LoVo (cell line): Measurements from ENCODE around the gene RAD18.

Source experiments
- DNase-seq: peaks from one replicate; pipeline ENCODE4 v3.0.0-alpha.2; 2016; ENCODE audit warnings: low spot score

The RAD18 gene

DNA sequence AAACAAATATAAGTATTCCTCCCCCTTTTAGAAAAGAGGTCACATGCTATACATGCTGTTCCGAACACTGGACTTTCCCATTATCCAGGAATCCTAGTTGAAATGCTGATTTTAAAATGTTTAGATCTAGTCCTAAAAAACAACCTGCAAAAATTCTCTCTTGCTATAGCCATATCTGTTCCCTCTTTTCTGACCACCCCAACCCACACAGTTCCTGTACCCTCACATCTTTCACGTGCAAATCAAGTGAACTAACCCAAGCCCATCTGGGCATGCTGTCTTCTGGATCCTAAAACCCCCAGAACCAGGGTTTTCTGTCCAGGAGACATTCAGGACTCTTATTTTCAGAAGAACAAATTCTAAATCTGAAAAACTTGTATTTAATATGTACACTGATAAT lies 67.4 kb downstream of the RAD18 start:
- no peak for DNase-seq

DNA sequence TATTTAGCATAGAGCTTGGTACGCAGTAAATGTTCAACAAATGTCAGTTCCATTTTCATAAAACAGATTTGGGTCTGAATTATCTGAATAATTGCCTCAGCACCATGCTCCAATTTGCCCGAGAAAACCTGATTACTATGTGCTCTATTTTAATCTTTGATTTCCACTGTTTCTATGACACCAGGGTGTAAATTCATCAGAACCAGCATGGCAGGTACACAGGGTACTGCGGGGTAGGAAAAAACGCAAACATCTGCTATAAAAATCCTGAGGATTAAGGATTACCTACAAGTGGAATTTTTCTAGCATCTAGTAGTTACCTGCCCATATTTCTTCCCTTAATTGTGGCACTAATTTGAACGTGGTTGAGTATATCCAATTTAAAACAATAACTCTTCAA lies 70.3 kb downstream of the RAD18 start:
- no peak for DNase-seq

DNA sequence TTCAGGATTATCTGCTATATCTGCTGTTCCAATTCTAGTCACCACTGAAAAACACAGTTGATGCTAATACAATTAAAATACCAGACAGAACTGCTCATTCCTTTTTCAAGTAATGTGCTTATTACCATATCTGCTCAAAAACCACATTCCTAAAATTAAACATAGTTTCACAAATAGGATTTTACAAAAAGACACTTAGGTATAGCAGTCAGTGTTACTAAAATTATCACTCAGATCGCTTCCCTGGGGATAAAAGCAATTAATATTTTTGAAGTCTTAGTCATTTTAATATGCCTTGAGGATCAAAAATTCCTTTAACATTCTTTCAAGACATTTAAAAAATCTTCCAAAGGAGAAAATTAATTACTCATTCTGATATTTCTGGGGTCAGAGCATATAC lies 71.5 kb downstream of the RAD18 start:
- DNase-seq, result no peak

DNA sequence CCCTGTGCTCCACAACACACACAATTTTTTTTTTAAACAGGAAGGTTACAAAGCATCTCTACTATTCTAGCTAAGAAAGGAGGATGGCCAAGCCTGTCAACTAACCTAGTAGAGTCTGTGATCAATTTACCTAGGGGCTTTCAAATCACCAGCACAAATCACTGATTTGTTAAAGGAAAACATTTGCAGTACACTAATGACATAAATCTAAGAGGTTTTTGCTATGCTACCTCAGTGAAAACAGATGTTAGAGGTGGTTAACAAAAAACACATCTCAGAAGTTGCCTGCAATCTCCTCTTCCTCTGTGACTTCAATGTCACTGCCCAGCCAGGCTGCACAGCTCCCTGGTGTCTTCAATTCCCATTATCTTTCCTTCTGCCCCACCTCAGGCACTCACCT lies 72.0 kb downstream of the RAD18 start:
- DNase-seq, result no peak

DNA sequence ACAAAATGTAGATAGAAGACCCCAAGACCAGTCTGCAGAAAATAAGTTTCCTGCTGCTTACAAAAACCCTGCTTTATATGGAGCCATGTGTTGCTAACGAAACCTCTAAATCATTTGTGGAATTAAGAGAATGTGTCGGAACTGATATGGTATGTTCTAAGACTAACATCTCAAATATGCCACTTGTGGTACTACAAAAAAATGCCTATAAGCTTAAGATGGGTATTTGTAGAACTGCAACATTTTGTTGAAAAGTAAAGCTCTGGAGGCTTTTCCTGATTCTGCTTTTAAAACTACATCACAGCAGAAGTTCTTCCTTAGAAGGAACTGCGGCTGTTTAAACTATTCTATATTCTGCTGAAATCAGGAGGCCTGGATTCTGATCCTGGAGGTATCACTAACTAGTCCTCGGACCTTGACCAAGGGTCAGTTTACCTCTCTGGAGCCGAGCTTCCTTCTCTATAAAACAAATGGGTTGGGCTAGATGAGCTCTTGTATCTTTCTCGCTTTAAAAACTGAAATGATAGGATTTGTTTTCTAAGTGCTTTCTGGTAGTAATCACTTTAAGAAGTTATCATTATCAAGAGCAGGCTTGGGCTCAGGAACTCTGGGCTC lies 74.9 kb downstream of the RAD18 start:
- DNase-seq, result no peak

DNA sequence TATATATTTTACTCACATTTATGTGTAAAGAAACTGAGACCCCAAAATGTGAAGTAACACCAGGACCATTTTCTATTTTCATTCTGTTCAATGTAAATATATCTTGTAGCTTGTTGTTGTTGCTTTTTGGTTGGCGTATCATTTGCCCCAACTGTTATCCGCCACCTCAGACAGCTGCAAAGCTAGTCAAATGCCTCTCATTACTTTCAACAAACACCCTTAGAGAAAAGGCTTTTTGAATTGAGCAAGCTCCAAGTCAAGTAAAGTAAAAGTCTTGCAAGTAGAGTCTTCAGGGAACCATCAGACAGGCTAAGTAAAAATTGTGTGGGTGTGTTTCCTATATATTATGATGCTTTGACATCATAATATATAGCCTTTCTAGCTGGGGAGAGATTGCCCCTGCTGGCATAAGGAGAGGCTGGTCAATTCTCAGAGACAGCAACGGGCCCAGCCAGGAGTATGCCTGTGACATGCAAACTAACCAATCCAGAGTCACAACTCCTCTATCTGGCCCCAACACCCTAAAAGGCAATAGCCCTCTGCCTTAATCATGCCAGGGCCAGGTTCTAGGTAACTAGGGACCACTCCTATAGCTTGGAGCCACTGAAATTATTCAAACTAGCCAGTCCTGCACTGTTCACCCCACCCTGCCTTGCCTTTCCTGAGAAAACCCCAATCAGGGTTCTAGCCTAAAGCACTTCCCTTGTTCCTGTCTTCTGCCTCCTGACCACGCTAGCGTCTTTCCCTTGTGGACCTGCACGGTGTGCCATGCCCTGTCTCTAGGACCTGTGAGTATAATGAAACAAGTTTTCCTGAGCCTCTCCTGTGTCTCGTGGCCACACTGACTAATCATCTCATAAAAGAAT lies 75.6 kb downstream of the RAD18 start:
- DNase-seq, result no peak

DNA sequence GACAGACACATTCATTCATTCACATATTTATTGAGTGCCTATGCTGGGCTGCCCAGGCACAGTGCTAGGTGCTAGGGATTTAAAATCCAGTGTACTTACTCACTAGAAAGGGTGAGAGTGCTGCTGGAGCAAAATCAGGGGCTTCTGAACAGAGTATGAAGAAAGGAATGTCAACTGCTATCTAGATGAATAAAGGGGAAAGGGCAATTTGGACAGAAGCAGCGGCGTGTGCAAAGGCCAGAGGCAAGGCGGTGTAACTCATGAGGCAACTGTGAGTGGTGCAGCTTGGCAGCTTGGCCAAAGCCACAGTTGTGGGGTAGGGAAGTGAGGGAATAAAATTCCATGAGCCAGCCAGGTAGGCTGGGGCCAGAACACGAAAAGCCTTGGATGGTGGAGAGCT lies 76.7 kb downstream of the RAD18 start:
- no peak for DNase-seq

DNA sequence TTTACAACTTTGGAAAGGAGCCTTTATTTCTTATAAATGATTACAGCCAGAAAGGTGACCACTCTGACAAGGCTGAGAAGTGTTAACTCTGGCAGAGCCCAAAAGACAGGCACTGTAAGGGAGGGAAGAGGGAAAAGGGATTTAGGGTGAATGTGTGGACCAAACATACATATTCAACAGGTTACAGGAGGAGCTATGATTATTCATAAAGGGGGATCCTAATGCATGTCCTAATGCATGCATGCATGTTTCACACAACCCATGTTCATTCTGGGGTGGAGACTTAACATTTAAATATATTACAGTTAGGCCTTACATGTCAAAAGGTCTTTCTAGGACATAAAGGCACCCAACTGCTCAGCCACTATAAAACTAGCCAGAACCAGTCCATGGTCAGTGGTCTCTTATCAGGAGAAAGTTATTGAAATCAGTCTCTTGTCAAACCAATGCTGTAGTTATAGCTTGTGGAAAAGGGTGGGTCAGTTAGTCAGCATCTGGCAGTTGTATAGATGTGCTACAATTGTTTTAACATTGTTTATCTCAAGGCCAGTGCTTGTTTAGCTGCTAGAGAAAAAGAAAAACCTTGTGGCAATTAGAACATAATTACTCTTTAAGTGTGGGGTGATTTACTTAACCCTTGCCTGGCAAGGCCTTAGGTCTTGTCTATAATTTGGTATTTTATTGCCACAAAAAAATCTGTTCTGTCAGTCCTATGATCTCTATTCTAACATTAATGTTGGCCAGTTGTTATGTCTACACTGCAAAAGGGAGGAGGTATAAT lies 77.5 kb downstream of the RAD18 start:
- no peak for DNase-seq

DNA sequence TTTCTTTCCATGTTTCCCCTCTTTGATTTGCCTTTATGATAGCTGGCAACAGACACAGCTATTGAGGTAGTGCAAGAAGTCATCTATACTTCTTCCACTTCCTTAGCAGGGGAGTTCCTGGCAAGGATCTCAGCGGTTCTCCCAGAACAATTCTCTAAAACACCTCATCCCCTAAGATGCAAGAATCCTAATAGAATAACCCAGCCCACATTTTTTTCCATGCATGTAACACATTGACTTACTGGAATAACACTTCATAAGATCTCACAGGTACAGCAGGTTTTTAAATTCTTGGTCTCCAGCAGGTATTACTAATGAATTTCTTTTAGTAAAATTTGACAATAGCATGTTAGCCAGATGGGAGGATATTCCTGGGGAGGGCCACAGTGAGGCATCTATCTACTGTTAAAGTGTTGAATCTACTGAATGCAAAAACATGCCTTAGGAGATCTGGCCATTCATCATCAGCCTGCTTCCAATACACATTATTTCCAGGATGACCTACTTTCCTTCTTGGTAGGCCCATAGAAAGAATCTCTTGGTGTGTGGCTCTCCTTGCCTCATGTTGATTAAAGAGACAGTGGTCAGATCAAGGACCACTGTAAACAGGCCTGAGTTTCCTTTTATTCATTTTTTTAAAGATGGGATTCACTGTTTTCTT lies 78.5 kb downstream of the RAD18 start:
- DNase-seq, result no peak

DNA sequence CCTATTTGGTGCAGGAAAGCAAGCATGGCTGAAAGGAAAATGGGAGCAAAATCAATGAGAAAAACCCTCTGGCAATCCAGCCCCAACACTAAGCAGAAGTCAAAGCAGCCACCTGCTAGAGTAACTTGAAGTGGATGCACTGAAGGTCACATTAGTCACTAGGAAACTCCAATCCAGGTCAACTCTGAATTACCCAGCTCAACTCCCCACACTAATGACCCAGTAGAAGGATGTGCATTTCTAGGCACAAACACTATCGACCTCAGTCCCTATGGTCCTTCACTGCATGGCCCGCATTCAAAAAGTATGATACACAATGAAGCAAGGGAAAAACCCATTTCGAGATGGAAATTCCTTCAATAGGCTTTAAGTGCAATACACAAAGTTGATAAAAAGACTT lies 80.6 kb downstream of the RAD18 start:
- no peak for DNase-seq

DNA sequence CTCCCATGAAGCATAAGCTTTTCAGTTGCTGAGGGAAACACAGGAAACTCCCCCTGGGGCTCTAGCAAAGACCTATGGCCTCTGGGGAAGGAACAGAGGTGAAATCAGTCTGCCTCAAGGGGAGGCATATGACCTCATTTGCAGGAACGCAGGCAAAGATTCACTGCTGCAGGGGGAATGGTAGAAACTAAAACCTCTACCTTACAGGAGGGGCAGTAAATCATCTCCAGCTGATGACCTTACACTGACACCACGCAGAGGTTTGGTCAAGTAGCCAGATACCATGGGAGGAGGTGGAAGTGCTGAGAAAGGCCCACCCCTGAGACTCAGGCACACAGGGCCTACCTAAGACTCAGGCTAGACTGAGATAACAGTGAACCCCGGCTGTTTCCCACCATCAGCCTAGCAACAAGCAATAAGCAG lies 81.1 kb downstream of the RAD18 start:
- no peak for DNase-seq

DNA sequence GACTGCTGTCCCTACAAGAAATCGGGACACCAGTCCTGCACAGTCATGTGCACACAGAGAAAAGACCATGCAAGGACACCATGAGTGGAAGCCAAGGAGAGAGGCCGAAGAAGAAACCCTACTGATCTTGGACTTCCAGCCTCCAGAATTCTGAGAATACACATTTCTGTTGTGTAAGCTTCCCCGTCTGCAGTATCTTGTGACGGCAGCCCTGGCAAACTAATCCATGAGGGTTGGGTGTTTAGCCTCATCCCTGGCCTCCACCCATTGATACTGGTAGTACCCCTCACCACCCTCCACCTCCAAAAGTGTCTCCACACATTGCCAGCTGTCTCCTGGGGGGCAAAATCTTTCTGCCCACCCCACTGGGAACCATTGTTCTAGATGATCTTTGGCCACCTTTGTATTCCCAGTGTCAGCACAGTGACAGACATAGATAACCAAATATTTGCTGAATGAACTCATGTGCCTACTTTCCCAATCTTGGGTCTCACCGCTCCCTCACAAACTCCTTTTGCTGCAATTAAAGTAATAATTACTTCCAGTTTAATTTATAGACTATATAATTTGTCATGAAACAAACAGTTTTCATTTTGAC lies 83.8 kb downstream of the RAD18 start:
- no peak for DNase-seq

DNA sequence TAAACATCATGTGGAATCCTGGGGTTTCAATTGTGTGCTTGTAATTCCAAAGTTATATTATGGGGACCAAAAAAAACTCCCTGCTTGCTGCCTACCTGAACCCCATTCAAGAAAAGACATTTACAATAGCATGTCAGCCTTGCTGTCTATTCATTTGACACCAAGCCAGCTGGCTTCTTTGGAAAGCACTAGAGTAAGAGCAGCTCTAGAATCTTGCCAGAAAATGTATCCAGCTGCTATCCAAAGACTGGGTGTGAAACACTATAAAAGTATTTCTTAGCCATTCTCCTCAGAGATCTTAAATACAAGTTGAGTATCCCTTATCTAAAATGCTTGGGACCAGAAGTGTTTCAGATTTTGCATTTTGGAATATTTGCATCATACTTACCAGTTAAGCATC lies 87.4 kb downstream of the RAD18 start:
- no peak for DNase-seq

DNA sequence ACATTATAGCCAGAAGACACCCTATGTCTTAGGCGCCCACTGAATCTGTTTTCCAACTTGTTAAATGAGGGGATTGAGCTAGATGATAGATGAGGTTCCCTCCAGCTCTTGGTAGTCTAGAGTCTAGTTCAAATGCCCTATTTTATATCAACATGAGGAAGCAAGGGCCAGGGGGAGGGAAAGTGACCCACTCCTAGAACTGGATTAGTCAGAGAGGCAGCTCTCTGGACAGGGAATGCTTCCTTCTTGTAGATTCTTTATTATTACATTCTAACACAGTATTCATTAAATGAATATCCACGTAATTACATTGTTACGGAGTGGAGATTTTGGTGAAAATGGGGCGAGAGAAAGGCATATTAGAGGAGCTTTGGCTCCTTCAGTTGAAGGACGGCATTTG lies 89.5 kb downstream of the RAD18 start:
- DNase-seq, result no peak

DNA sequence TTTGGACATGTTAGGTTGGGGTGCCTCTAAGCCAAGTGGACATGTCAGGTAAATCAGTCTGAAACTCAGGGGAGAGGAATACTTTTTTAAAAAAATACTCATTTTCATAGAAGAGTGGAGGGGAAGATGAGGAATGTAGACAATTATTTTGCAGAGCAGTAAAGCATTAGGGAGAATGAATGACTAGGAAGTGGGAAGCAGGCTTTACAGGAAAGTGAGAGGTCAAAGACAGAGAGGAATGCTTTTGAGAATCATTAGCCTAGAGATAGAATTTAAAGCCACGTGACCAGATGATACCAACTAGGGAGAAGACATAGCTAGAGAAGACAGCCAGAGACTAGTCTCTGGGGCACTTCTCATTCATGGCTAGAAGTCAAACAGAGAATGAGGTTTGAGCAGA lies 91.0 kb downstream of the RAD18 start:
- no peak for DNase-seq

DNA sequence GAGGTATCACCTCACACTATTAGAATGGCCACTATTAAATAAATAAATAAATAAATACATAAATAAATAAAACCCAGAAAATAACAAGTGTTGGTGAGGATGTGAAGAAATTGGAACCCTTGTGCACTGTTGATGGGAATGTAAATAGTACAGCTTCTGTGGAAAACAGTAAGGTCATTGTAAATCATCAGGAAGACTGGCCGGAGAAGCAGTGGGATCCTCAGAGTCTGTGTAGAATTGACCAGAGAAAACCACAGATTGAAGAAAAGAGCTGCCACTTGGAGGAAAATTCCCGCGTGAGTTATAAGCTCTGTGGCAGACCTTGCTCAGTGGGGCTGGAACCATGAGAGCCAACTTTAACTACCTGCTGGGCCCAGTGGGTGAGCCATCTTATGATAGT lies 92.0 kb downstream of the RAD18 start:
- no peak for DNase-seq

DNA sequence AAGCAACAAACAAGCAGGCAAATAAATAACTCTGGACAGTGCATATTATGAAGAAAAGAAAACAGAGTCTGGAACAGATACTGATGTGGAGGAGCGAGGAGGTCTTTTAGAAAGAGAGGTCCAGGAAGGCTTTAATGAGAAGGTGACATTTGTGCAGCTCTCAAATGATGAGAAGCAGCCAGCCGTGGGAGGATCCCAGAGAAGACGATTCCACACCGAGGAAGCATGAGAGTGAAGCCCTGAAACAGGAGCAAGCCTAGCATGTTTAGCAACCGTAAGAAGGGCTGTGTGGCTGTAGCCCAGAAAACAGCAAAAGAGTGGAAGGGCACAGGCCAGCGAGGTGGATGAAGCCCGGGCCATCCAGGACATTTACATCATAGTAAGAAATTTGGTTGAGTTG lies 93.1 kb downstream of the RAD18 start:
- no peak for DNase-seq

DNA sequence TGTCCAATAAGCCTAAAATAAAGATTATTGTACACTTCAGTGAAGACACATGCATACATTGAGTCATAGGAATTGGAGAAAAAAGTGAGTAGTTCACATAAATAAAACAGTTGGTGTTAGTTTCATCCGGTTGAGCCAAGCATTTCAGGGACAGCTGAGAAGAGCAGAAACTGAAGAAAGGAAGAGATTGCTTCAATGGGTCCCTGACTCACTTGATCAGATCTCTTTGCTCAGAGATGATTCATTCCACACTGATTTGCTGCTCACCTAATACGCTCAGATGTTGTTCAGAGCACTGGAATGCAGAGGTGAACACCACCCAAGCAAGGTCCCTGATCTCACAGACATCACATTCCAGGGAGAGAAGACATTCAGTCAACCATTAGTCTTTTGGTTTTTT lies 93.7 kb downstream of the RAD18 start:
- DNase-seq, result peak; percentile 69

DNA sequence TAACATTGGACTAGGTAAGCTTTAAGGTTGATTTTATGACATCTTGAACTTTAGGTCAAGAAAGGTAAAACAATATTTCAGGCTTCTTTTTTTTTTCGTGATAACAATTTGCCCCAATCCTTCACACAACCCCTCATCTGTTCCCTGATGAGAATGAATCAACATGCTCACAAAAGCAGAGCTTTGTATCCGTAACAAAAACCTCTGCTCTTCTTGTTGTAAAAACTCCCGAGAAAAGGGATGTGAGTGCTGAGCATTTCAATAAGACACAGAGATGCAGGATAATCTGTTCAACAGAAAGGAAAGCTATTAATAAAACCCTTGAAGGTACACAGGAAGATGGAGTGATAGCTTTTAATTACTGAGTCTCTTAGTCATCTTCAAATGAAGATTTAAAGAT lies 94.3 kb downstream of the RAD18 start:
- DNase-seq, result no peak

DNA sequence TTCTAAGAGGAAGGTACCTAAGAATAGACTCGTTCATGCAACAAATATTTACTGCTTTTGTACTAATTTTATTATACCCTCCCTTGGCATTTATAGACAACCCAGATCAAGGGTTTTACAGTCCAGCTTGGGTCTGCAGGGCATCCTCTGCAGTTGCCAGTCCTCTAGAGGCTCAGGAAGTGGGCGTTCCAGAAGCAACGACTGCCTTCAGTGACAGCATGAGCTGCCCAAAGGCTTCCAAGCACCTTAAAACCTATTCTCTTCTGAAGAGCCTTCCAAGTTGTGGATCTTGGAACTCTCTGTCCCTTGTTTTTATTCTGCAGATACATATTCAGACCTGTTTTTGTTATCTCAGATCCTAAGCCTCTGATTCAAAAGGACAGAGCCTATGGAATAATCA lies 95.6 kb downstream of the RAD18 start:
- DNase-seq, result no peak

DNA sequence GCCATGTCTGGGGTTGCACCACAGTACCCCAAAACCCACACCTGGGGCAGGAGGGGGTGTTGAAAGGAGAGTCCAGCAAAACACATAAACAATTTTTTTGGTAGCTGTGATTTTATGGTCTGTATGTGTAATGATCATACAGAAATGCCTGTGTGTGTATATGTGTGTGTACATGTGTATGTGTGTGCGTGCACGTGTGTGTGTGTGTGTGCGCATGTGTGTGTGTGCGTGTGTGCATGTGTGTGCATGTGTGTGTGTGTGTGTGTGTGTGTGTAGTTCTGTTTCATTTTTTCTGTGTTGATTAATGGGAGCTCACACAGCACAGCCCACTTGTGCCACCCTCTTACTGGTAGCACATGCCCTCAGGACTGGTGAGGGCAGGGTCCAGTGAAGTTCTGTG lies 97.6 kb downstream of the RAD18 start:
- DNase-seq, result no peak
